ENCODE data around the gene CHTF18.

CHTF18 gene

DNA sequence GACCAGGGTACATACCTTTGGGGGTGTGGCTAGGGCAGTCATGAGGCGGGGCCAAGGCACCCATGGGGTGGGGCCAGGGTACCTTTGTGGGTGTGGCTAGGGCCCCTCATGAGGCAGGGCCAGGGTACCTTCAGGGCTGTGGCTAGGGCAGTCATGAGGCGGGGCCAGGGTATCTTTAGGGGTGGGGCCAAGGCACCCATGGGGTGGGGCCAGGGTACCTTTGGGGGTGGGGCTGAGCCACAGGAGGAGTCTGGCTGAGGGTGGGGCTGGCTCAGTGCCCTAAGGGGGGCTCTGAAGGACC, 8.7 kb downstream of the CHTF18 start (continued):
- TF ChIP-seq, protein P1, sequence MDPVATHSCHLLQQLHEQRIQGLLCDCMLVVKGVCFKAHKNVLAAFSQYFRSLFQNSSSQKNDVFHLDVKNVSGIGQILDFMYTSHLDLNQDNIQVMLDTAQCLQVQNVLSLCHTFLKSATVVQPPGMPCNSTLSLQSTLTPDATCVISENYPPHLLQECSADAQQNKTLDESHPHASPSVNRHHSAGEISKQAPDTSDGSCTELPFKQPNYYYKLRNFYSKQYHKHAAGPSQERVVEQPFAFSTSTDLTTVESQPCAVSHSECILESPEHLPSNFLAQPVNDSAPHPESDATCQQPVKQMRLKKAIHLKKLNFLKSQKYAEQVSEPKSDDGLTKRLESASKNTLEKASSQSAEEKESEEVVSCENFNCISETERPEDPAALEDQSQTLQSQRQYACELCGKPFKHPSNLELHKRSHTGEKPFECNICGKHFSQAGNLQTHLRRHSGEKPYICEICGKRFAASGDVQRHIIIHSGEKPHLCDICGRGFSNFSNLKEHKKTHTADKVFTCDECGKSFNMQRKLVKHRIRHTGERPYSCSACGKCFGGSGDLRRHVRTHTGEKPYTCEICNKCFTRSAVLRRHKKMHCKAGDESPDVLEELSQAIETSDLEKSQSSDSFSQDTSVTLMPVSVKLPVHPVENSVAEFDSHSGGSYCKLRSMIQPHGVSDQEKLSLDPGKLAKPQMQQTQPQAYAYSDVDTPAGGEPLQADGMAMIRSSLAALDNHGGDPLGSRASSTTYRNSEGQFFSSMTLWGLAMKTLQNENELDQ (tag by site-specific recombination; IDR thresholded peaks at IDR 0.05; ENCODE audit: low read depth), result no peak
- no peak for TF ChIP-seq ZNF112 (tag by site-specific recombination; IDR thresholded peaks at IDR 0.05)
- no peak for TF ChIP-seq HIC1 (tag by site-specific recombination; IDR thresholded peaks at IDR 0.05)
- TF ChIP-seq ZNF266 (tag by site-specific recombination; IDR thresholded peaks at IDR 0.05; ENCODE audit: low read depth), result no peak
- no peak for TF ChIP-seq MEIS1 (CRISPR knock-in tag; IDR thresholded peaks at IDR 0.05; ENCODE audit: borderline replicate concordance)
- TF ChIP-seq GLI2 (tag by site-specific recombination; IDR thresholded peaks at IDR 0.05; ENCODE audit: borderline replicate concordance, low read depth), result no peak
- TF ChIP-seq SP7 (tag by site-specific recombination; IDR thresholded peaks at IDR 0.05), result no peak
- no peak for TF ChIP-seq ZSCAN4 (tag by site-specific recombination; IDR thresholded peaks at IDR 0.05)
- TF ChIP-seq ZNF426 (tag by site-specific recombination; IDR thresholded peaks at IDR 0.05), result no peak
- no peak for TF ChIP-seq ZNF169 (tag by site-specific recombination; IDR thresholded peaks at IDR 0.05)
- TF ChIP-seq KLF1 (tag by site-specific recombination; IDR thresholded peaks at IDR 0.05), result peak; percentile 68
- TF ChIP-seq SP3 (tag by site-specific recombination; IDR thresholded peaks at IDR 0.05), result 0 out of 2 replicates have a peak, but pooled peaks have one; percentile 16
- no peak for TF ChIP-seq ZNF544 (tag by site-specific recombination; IDR thresholded peaks at IDR 0.05)
- TF ChIP-seq ZNF76 (tag by site-specific recombination; IDR thresholded peaks at IDR 0.05; ENCODE audit: borderline replicate concordance, low read depth), result no peak
- TF ChIP-seq ZNF19 (tag by site-specific recombination; IDR thresholded peaks at IDR 0.05; ENCODE audit: low read depth), result no peak
- no peak for TF ChIP-seq ZSCAN30 (tag by site-specific recombination; IDR thresholded peaks at IDR 0.05)
- TF ChIP-seq ZNF518A (tag by site-specific recombination; conservative IDR thresholded peaks at IDR 0.05; ENCODE audit: low read depth), result no peak
- TF ChIP-seq ZNF324 (tag by site-specific recombination; IDR thresholded peaks at IDR 0.05), result no peak
- no peak for TF ChIP-seq MYNN (tag by site-specific recombination; IDR thresholded peaks at IDR 0.05; ENCODE audit: borderline replicate concordance)
- no peak for TF ChIP-seq ZNF10 (tag by site-specific recombination; IDR thresholded peaks at IDR 0.05)
- peak; percentile 91 for TF ChIP-seq KLF8 (tag by site-specific recombination; IDR thresholded peaks at IDR 0.05)
- no peak for TF ChIP-seq ZNF785 (tag by site-specific recombination; IDR thresholded peaks at IDR 0.05)
